Activated naive CD8-positive, alpha-beta T cell treated with anti-CD3 and anti-CD28 coated beads, Interleukin-2, amount 10 ng/mL, durations not matched to agents 7 days and 5 days (primary cell): ENCODE results near the gene CXCL3. TPM values are rescaled to one million over a fixed set of nuclear protein-coding genes. Genes with fewer than 3 reads are reported as not detected.

Experiments
- ATAC-seq: fragments of 150-1000 bp; cut with Tn5 transposase; one replicate; pipeline ENCODE4 v1.10.0; 2021; ENCODE audit warnings: low read depth, moderate library complexity
- POLR2A ChIA-PET: fragments of 350-600 bp; sonication (Branson Sonifier 250); formaldehyde crosslinking; loops from one replicate; lab custom pipeline; 2021; ENCODE audit warnings: antibody characterized with exemption; lab: Charles Lee
- DNase-seq: peaks from one replicate; pipeline ENCODE4 v3.0.0; 2021
- H3K27ac Mint-ChIP-seq: one replicate; pipeline ENCODE4 v1.8.0; 2022; ENCODE audit warnings: mild to moderate bottlenecking, mixed read lengths
- H3K27me3 Mint-ChIP-seq: one replicate; pipeline ENCODE4 v1.8.0; 2022; ENCODE audit warnings: mild to moderate bottlenecking, moderate library complexity, mixed read lengths
- H3K36me3 Mint-ChIP-seq: one replicate; pipeline ENCODE4 v1.8.0; 2021; ENCODE audit warnings: mild to moderate bottlenecking, mixed read lengths
- H3K4me1 Mint-ChIP-seq: one replicate; pipeline ENCODE4 v1.8.0; 2021; ENCODE audit warnings: mixed read lengths
- H3K4me3 Mint-ChIP-seq: one replicate; pipeline ENCODE4 v1.8.0; 2022; ENCODE audit warnings: mild to moderate bottlenecking, moderate library complexity, mixed read lengths
- H3K9me3 Mint-ChIP-seq: one replicate; pipeline ENCODE4 v1.8.0; 2021; ENCODE audit warnings: mixed read lengths
- total RNA-seq, 2 experiments: library from RNA; stranded (reverse); gene quantifications; one replicate each; pipeline ENCODE4 v1.2.3, GENCODE V29; 2021

The CXCL3 gene
- total RNA-seq, 2 experiments from 2014 or later = 0.17 TPM; not detected in 1

GRCh38 chr4:74018116-74018515 lies 20.4 kb downstream of the CXCL3 start:
- H3K27me3 Mint-ChIP-seq = no peaks in the 10 kb centered on the region
- POLR2A ChIA-PET = no interaction called here
- ATAC-seq (no peak), DNase-seq (no peak)
- H3K9me3 Mint-ChIP-seq = peaks cover 4% of the 10 kb centered on the region
- H3K27ac Mint-ChIP-seq = no peak overlapping the region
- H3K4me1 Mint-ChIP-seq = peaks cover 9% of the 10 kb centered on the region
- no peaks in the 10 kb centered on the region for H3K36me3 Mint-ChIP-seq
- H3K4me3 Mint-ChIP-seq = no peak overlapping the region

GRCh38 chr4:74016068-74016467 lies 22.4 kb downstream of the CXCL3 start:
- ATAC-seq (no peak), DNase-seq (no peak)
- Mint-ChIP-seq H3K4me1 (peaks cover 9% of the 10 kb centered on the region), H3K9me3 (peaks cover 4% of the 10 kb centered on the region), H3K27ac (peak overlapping the region; percentile 25), H3K27me3 (no peaks in the 10 kb centered on the region), H3K36me3 (no peaks in the 10 kb centered on the region), H3K4me3 (no peak overlapping the region)
- POLR2A ChIA-PET = no interaction called here

- H3K4me3 Mint-ChIP-seq = no peak overlapping the region
- DNase-seq (no peak), ATAC-seq (no peak)
- peaks cover 4% of the 10 kb centered on the region for H3K9me3 Mint-ChIP-seq
- POLR2A ChIA-PET = no interaction called here
- peaks cover 9% of the 10 kb centered on the region for H3K4me1 Mint-ChIP-seq
- H3K27me3 Mint-ChIP-seq = no peaks in the 10 kb centered on the region
- no peaks in the 10 kb centered on the region for H3K36me3 Mint-ChIP-seq
- H3K27ac Mint-ChIP-seq = no peak overlapping the region
Measured at GRCh38 chr4:74015126-74015780, 23.2 kb downstream of the CXCL3 start.

- no peak for ATAC-seq
- Mint-ChIP-seq H3K36me3 (no peaks in the 10 kb centered on the region), H3K4me1 (peaks cover 9% of the 10 kb centered on the region), H3K4me3 (no peak overlapping the region), H3K9me3 (peaks cover 4% of the 10 kb centered on the region), H3K27me3 (no peaks in the 10 kb centered on the region), H3K27ac (no peak overlapping the region)
- DNase-seq = no peak
- POLR2A ChIA-PET = no interaction called here
Measured at GRCh38 chr4:74014332-74014731, 24.2 kb downstream of the CXCL3 start.

- H3K4me3 Mint-ChIP-seq = no peak overlapping the region
- H3K27ac Mint-ChIP-seq = no peak overlapping the region
- ATAC-seq (no peak), DNase-seq (no peak)
- no peaks in the 10 kb centered on the region for H3K36me3 Mint-ChIP-seq
- no peaks in the 10 kb centered on the region for H3K27me3 Mint-ChIP-seq
- peaks cover 9% of the 10 kb centered on the region for H3K4me1 Mint-ChIP-seq
- POLR2A ChIA-PET = no interaction called here
- H3K9me3 Mint-ChIP-seq = peaks cover 4% of the 10 kb centered on the region
Measured at GRCh38 chr4:74013264-74013663, 25.2 kb downstream of the CXCL3 start.

- no peak for DNase-seq
- peaks cover 9% of the 10 kb centered on the region for H3K4me1 Mint-ChIP-seq
Measured at GRCh38 chr4:74012130-74012529, 26.4 kb downstream of the CXCL3 start.

GRCh38 chr4:74009307-74009706 lies 29.2 kb downstream of the CXCL3 start:
- H3K4me3 Mint-ChIP-seq = no peak overlapping the region
- no peaks in the 10 kb centered on the region for H3K36me3 Mint-ChIP-seq
- POLR2A ChIA-PET = no interaction called here
- DNase-seq = no peak
- H3K4me1 Mint-ChIP-seq = no peaks in the 10 kb centered on the region
- no peak for ATAC-seq
- no peak overlapping the region for H3K27ac Mint-ChIP-seq
- peaks cover 3% of the 10 kb centered on the region for H3K27me3 Mint-ChIP-seq
- peaks cover 4% of the 10 kb centered on the region for H3K9me3 Mint-ChIP-seq

More at GRCh38 chr4:74012130-74012529, 26.4 kb downstream of the CXCL3 start:
- no peak for ATAC-seq
- Mint-ChIP-seq H3K27me3 (no peaks in the 10 kb centered on the region), H3K9me3 (peaks cover 4% of the 10 kb centered on the region), H3K4me3 (no peak overlapping the region), H3K27ac (no peak overlapping the region), H3K36me3 (no peaks in the 10 kb centered on the region)
- POLR2A ChIA-PET = no interaction called here

GRCh38 chr4:74006009-74006476 lies 32.4 kb downstream of the CXCL3 start:
- no peak overlapping the region for H3K4me3 Mint-ChIP-seq
- POLR2A ChIA-PET = no interaction called here
- H3K36me3 Mint-ChIP-seq = no peaks in the 10 kb centered on the region
- peaks cover 1% of the 10 kb centered on the region for H3K9me3 Mint-ChIP-seq
- H3K4me1 Mint-ChIP-seq = no peaks in the 10 kb centered on the region
- H3K27ac Mint-ChIP-seq = no peak overlapping the region
- peaks cover 5% of the 10 kb centered on the region for H3K27me3 Mint-ChIP-seq
- DNase-seq = no peak
- no peak for ATAC-seq

- POLR2A ChIA-PET = no interaction called here
- no peaks in the 10 kb centered on the region for H3K4me1 Mint-ChIP-seq
- peaks cover 5% of the 10 kb centered on the region for H3K27me3 Mint-ChIP-seq
- DNase-seq = no peak
- no peak overlapping the region for H3K27ac Mint-ChIP-seq
- peaks cover 1% of the 10 kb centered on the region for H3K9me3 Mint-ChIP-seq
- no peak overlapping the region for H3K4me3 Mint-ChIP-seq
- H3K36me3 Mint-ChIP-seq = no peaks in the 10 kb centered on the region
- ATAC-seq = no peak
Measured at GRCh38 chr4:74005528-74005927, 33.0 kb downstream of the CXCL3 start.

GRCh38 chr4:74004668-74005067 lies 33.8 kb downstream of the CXCL3 start:
- POLR2A ChIA-PET = no interaction called here
- Mint-ChIP-seq H3K4me1 (no peaks in the 10 kb centered on the region), H3K4me3 (no peak overlapping the region), H3K9me3 (peaks cover 1% of the 10 kb centered on the region), H3K36me3 (no peaks in the 10 kb centered on the region), H3K27ac (no peak overlapping the region), H3K27me3 (peaks cover 5% of the 10 kb centered on the region)
- DNase-seq = no peak
- ATAC-seq = no peak

- Mint-ChIP-seq H3K9me3 (peaks cover 1% of the 10 kb centered on the region), H3K36me3 (no peaks in the 10 kb centered on the region), H3K27ac (no peak overlapping the region), H3K4me1 (no peaks in the 10 kb centered on the region), H3K4me3 (no peak overlapping the region), H3K27me3 (peaks cover 17% of the 10 kb centered on the region)
- DNase-seq = no peak
- POLR2A ChIA-PET = no interaction called here
- ATAC-seq = no peak
Measured at GRCh38 chr4:74000301-74000700, 38.2 kb downstream of the CXCL3 start.

GRCh38 chr4:73998040-73999011 lies 40.2 kb downstream of the CXCL3 start, which contains the start of gene CXCL5:
Gene CXCL5 (minus strand): TSS chr4:73998677. CDS start chr4:73998581, 96 bp downstream.
- Mint-ChIP-seq H3K4me1 (no peaks in the 10 kb centered on the region), H3K9me3 (peaks cover 1% of the 10 kb centered on the region), H3K4me3 (no peak within 1 kb of the TSS), H3K36me3 (no peaks in the 10 kb centered on the region), H3K27ac (no peak within 1 kb of the TSS), H3K27me3 (peaks cover 21% of the 10 kb centered on the region)
- DNase-seq = no peak
- POLR2A ChIA-PET = no interaction called here
- no peak for ATAC-seq

- H3K9me3 Mint-ChIP-seq = no peaks in the 10 kb centered on the region
- POLR2A ChIA-PET = no interaction called here
- no peak for ATAC-seq
- no peaks in the 10 kb centered on the region for H3K36me3 Mint-ChIP-seq
- no peak overlapping the region for H3K4me3 Mint-ChIP-seq
- peaks cover 9% of the 10 kb centered on the region for H3K27me3 Mint-ChIP-seq
- H3K27ac Mint-ChIP-seq = no peak overlapping the region
- no peaks in the 10 kb centered on the region for H3K4me1 Mint-ChIP-seq
- DNase-seq = no peak
Measured at GRCh38 chr4:73992050-73992449, 46.4 kb downstream of the CXCL3 start.

GRCh38 chr4:73991742-73992000 lies 46.8 kb downstream of the CXCL3 start:
- Mint-ChIP-seq H3K36me3 (no peaks in the 10 kb centered on the region), H3K9me3 (no peaks in the 10 kb centered on the region), H3K4me1 (no peaks in the 10 kb centered on the region), H3K4me3 (no peak overlapping the region), H3K27me3 (peaks cover 9% of the 10 kb centered on the region), H3K27ac (no peak overlapping the region)
- POLR2A ChIA-PET = no interaction called here
- DNase-seq = no peak
- ATAC-seq = no peak
